Measurements from ENCODE around the gene PIP4K2A. TPM values are rescaled to one million over a fixed set of nuclear protein-coding genes. Genes with fewer than 3 reads are reported as not detected.
A peak's percentile ranks its signal among the peaks of the same experiment; 100 is the strongest.

The PIP4K2A gene
- total RNA-seq, 4 donors from 2014 or later, result 2.6 to 14.9 (median 12.4) TPM

- Histone ChIP-seq H3K27ac (peak overlapping the region; percentile 38 to 58 (median 44)), H3K9me3 (no peaks in the 10 kb centered on the region), H3K4me3 (no peak overlapping the region), H3K27me3 (no peaks in the 10 kb centered on the region), H3K36me3 (no peaks in the 10 kb centered on the region), H3K4me1 (peaks cover 0 to 17% (median 4%) of the 10 kb centered on the region in 4 donors)
- in situ Hi-C loops (cut with MboI; ENCODE audit: low pct_ligation_motif_present in 1 of 4, low pct_unique_long_range_greater_than_20kb in 1 of 4, low sequenced_read_pairs in 3 of 4), result no loop called here
- no peak for DNase-seq
- intact Hi-C loops (cut with DNase I; ENCODE audit: low total_unique reads), result no loop called here
- TF ChIP-seq POLR2A (IDR thresholded peaks at IDR 0.05) (no peak), EP300 (IDR thresholded peaks at IDR 0.05; ENCODE audit: low read depth) (no peak), POLR2AphosphoS5 (IDR thresholded peaks at IDR 0.05) (no peak), CTCF (IDR thresholded peaks at IDR 0.05) (no peak)
- 80 to 87% methylated on average over 5 to 15 of the region's 15 CpGs for WGBS, 2 donors (ENCODE audit: low coverage in 1 of 2)
Measured at GRCh38 chr10:22604344-22605126, 109.8 kb downstream of the PIP4K2A start.

DNA sequence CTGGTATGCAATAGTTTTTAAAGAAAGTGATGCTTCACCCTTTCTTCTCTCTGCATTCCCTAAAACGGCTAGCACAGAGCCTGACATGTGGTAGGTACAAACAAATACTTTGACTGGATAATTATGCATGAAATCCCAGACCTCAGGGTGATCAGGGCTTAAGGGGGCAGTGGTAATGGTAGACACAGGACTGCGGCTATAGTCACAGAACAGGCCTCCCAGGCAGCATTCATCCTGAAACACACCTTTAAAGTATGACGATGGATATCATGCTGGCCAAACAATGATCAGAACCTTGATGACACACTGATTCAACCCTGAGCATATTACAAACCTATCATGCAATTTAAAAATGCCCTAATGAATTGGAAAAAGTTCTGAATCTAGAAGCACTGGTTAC is 110.8 kb downstream of the PIP4K2A start:
- intact Hi-C loops (cut with DNase I; ENCODE audit: low total_unique reads), result no loop called here
- WGBS, 2 donors (ENCODE audit: low coverage in 1 of 2), result 91 to 100% methylated on average over 2 to 3 of the region's 3 CpGs
- no peak overlapping the region for H3K27ac ChIP-seq
- peaks cover 0 to 17% (median 4%) of the 10 kb centered on the region in 4 donors for H3K4me1 ChIP-seq
- no peak for TF ChIP-seq POLR2AphosphoS5 (IDR thresholded peaks at IDR 0.05)
- no peak for TF ChIP-seq EP300 (IDR thresholded peaks at IDR 0.05; ENCODE audit: low read depth)
- no peak for TF ChIP-seq POLR2A (IDR thresholded peaks at IDR 0.05)
- TF ChIP-seq CTCF (IDR thresholded peaks at IDR 0.05), result no peak
- H3K36me3 ChIP-seq, result no peaks in the 10 kb centered on the region
- no peak overlapping the region for H3K4me3 ChIP-seq
- in situ Hi-C loops (cut with MboI; ENCODE audit: low pct_ligation_motif_present in 1 of 4, low pct_unique_long_range_greater_than_20kb in 1 of 4, low sequenced_read_pairs in 3 of 4), result no loop called here
- H3K27me3 ChIP-seq, result no peaks in the 10 kb centered on the region
- no peaks in the 10 kb centered on the region for H3K9me3 ChIP-seq
- no peak for DNase-seq

GRCh38 chr10:22601618-22602017 is 112.8 kb downstream of the PIP4K2A start:
- Histone ChIP-seq H3K4me3 (no peak overlapping the region), H3K27me3 (no peaks in the 10 kb centered on the region), H3K9me3 (no peaks in the 10 kb centered on the region), H3K4me1 (peaks cover 0 to 27% (median 4%) of the 10 kb centered on the region in 4 donors), H3K36me3 (no peaks in the 10 kb centered on the region), H3K27ac (peak overlapping the region in 1 of 4 donors; percentile 24)
- no peak for DNase-seq
- WGBS, 2 donors (ENCODE audit: low coverage in 1 of 2), result 91% methylated on average over 5 of the region's 5 CpGs; no CpG with 5 or more reads in 1 of the 2 donors
- in situ Hi-C loops (cut with MboI; ENCODE audit: low pct_ligation_motif_present in 1 of 4, low pct_unique_long_range_greater_than_20kb in 1 of 4, low sequenced_read_pairs in 3 of 4), result no loop called here
- TF ChIP-seq EP300 (IDR thresholded peaks at IDR 0.05; ENCODE audit: low read depth) (no peak), CTCF (IDR thresholded peaks at IDR 0.05) (no peak), POLR2AphosphoS5 (IDR thresholded peaks at IDR 0.05) (no peak), POLR2A (IDR thresholded peaks at IDR 0.05) (no peak)
- intact Hi-C loops (cut with DNase I; ENCODE audit: low total_unique reads), result no loop called here

DNA sequence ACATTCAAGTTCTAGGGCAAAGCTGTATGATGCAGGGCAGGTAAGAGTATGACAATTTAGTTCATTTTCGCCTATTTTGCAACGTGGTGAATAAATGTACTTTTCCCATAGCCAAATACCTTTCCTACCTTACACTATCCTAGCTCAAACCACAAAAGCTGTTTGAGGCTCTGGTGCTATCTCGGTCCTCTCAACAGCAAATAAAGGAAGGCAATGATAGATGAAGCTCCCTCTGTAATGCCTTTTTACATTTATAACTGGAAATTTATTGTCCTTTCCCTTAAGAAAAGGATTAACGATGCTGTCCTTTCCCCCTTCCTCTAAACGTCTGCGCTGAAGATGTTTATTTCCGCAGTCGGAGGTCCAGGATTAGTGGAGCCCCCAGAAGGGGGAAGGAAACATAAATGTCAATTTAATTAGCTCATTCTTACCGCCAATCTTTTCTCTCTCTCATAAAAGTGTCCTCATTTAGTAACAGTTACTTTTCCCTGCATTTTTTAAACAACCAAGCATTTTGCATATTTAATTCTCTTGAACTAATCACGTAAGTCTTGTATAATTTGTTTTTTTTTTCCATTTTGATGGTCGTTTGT is 114.6 kb downstream of the PIP4K2A start:
- Histone ChIP-seq H3K4me1 (peaks cover 0 to 15% (median 3%) of the 10 kb centered on the region in 4 donors), H3K9me3 (no peaks in the 10 kb centered on the region), H3K36me3 (no peaks in the 10 kb centered on the region), H3K4me3 (no peak overlapping the region), H3K27me3 (no peaks in the 10 kb centered on the region), H3K27ac (no peak overlapping the region)
- in situ Hi-C loops (cut with MboI; ENCODE audit: low pct_ligation_motif_present in 1 of 4, low pct_unique_long_range_greater_than_20kb in 1 of 4, low sequenced_read_pairs in 3 of 4), result loop anchor here in 2 of 4 donors (25.0 kb wide), 2 partner anchors 388 to 612 kb away; no protein-coding TSS in a partner anchor
- TF ChIP-seq POLR2A (IDR thresholded peaks at IDR 0.05), result no peak
- TF ChIP-seq POLR2AphosphoS5 (IDR thresholded peaks at IDR 0.05), result no peak
- TF ChIP-seq EP300 (IDR thresholded peaks at IDR 0.05; ENCODE audit: low read depth), result no peak
- TF ChIP-seq CTCF (IDR thresholded peaks at IDR 0.05), result no peak
- 79 to 81% methylated on average over 11 of the region's 11 CpGs for WGBS, 2 donors (ENCODE audit: low coverage in 1 of 2)
- DNase-seq, result no peak
- intact Hi-C loops (cut with DNase I; ENCODE audit: low total_unique reads), result no loop called here
